ENCODE results near the gene CERKL.

DNA sequence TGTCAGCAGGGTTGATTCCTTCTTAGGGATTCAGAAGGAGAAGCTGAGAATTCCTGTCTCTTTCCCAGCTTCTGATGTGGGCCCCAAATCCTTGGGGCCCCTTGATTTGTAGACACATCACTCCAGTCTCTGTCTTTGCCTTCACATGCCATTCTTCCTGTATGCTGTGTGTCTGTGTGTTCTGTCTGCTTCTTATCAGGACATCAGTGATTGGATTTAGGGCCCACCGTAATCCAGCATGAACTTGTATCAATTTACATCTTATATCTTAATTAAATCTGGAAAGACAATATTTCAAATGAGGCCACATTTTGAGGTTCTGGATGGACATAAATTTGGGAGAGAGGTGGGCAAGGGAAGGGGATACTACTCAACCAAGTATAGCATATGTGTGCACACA lies 13.7 kb upstream of the CERKL start:
- TF ChIP-seq, protein P1, sequence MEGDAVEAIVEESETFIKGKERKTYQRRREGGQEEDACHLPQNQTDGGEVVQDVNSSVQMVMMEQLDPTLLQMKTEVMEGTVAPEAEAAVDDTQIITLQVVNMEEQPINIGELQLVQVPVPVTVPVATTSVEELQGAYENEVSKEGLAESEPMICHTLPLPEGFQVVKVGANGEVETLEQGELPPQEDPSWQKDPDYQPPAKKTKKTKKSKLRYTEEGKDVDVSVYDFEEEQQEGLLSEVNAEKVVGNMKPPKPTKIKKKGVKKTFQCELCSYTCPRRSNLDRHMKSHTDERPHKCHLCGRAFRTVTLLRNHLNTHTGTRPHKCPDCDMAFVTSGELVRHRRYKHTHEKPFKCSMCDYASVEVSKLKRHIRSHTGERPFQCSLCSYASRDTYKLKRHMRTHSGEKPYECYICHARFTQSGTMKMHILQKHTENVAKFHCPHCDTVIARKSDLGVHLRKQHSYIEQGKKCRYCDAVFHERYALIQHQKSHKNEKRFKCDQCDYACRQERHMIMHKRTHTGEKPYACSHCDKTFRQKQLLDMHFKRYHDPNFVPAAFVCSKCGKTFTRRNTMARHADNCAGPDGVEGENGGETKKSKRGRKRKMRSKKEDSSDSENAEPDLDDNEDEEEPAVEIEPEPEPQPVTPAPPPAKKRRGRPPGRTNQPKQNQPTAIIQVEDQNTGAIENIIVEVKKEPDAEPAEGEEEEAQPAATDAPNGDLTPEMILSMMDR (IDR thresholded peaks at IDR 0.05): no peak
- no peak for TF ChIP-seq POLR2A (IDR thresholded peaks at IDR 0.05)
